Omental fat pad (tissue), 4 donors: ENCODE measurements around the gene FAM81B. TPM values are rescaled to one million over a fixed set of nuclear protein-coding genes. Genes with fewer than 3 reads are reported as not detected.

Experiments used
- ATAC-seq: fragments of 150-250 bp; one replicate; pipeline ENCODE4 v1.9.1; 2016; ENCODE audit warnings: mild to moderate bottlenecking, moderate library complexity; ENCODE audit not compliant: low FRiP score
- DNase-seq: peaks from one replicate; pipeline ENCODE4 v3.0.0-alpha.2; 2019; ENCODE audit warnings: low spot score
- total RNA-seq, 4 donors: library from RNA; depleted of rRNA; stranded (reverse); fragments of >200 nt; gene quantifications; one replicate each; pipeline ENCODE4 v1.1.0, GENCODE V29; 2016
- TF ChIP-seq, protein P1 (sequence below), 3 donors: fragments of 450-650 bp; IDR thresholded peaks; one replicate each; pipeline ENCODE4 v1.5.1; 2016 to 2017; ENCODE audit warnings: antibody characterized with exemption in 3 of 3, mild to moderate bottlenecking in 3 of 3, moderate library complexity in 2 of 3

Gene FAM81B
- total RNA-seq, 4 donors from 2014 or later: 8.8 TPM; not detected in 3

DNA sequence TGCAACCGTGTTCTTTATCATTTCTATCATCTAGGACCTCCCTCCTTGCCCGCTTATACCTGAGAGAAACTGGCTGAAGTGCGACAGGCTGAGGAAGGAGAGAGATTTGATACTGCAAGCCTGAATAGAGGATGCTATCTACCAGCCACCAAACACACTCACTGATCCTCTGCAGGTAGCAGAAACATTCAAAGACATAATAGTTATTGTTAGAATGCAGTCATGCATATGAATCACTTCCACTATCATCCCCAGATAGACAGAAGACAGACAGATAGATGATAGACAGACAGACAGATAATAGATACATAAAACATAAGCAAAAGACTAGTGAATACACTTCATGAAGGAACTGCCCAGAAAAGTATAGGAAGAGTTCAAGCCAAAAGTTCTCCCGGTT lies 32.9 kb downstream of the FAM81B start:
- TF ChIP-seq, protein P1, sequence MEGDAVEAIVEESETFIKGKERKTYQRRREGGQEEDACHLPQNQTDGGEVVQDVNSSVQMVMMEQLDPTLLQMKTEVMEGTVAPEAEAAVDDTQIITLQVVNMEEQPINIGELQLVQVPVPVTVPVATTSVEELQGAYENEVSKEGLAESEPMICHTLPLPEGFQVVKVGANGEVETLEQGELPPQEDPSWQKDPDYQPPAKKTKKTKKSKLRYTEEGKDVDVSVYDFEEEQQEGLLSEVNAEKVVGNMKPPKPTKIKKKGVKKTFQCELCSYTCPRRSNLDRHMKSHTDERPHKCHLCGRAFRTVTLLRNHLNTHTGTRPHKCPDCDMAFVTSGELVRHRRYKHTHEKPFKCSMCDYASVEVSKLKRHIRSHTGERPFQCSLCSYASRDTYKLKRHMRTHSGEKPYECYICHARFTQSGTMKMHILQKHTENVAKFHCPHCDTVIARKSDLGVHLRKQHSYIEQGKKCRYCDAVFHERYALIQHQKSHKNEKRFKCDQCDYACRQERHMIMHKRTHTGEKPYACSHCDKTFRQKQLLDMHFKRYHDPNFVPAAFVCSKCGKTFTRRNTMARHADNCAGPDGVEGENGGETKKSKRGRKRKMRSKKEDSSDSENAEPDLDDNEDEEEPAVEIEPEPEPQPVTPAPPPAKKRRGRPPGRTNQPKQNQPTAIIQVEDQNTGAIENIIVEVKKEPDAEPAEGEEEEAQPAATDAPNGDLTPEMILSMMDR (IDR thresholded peaks at IDR 0.05): no peak
- ATAC-seq (no peak), DNase-seq (no peak)

DNA sequence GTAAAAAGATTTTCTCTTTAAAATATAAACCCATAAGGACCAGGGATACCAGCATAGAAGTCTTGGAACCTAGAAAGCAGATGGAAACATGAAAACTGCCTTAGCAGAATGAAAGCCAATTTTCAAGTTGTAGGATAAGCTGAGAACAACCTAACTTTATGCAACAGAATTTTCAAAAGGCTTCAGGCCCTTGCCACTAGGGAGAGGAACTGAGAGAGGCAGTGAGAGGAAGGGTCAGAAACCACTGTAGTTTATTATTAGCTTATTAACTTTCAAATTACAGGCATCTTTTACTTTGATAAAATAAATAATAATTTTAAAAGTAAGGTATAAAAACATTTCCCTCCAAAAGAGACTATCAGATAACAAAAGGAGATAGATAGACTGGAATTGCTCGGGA lies 33.4 kb downstream of the FAM81B start:
- DNase-seq (no peak), ATAC-seq (no peak)
- TF ChIP-seq, protein P1 (IDR thresholded peaks at IDR 0.05): no peak

DNA sequence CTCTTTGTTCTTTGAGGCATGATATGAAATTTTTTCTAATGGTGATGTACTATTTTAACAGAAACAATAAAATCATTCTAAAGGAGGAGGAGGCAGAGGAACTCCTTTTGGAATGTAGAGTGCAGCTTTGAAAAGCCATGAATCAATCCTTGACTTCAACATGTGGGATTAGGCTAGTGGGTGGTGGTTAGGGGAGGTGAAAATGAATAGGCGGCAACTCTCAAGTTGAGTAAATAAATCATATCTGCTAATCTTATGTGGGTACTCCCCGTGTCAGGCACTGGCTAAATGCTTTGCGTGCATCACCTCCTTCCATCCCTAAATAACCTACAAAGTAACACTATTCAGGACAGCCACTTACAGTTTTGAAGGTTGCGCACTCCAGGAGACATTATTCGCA lies 35.1 kb downstream of the FAM81B start:
- DNase-seq: no peak
- TF ChIP-seq, protein P1 (IDR thresholded peaks at IDR 0.05): no peak
- no peak for ATAC-seq

DNA sequence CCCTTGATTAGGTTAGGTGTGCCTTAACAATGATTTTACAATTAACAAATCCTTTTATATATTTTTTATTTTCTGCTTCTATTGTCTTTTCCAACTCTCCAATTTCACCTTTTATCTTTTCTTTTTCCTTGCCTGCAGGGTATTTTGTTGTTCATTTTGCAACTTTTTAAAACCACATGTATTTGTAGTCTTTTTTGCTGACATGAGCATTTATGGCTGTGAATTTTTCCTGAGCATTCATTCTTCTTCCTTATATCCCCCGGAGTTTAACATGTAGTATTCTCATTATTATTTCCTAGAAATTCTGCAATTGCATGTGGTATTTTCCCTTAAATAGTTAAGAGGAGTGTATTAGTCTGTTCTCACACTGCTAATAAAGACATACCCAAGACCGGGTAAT lies 41.6 kb downstream of the FAM81B start:
- TF ChIP-seq, protein P1 (IDR thresholded peaks at IDR 0.05): no peak
- DNase-seq (no peak), ATAC-seq (no peak)

DNA sequence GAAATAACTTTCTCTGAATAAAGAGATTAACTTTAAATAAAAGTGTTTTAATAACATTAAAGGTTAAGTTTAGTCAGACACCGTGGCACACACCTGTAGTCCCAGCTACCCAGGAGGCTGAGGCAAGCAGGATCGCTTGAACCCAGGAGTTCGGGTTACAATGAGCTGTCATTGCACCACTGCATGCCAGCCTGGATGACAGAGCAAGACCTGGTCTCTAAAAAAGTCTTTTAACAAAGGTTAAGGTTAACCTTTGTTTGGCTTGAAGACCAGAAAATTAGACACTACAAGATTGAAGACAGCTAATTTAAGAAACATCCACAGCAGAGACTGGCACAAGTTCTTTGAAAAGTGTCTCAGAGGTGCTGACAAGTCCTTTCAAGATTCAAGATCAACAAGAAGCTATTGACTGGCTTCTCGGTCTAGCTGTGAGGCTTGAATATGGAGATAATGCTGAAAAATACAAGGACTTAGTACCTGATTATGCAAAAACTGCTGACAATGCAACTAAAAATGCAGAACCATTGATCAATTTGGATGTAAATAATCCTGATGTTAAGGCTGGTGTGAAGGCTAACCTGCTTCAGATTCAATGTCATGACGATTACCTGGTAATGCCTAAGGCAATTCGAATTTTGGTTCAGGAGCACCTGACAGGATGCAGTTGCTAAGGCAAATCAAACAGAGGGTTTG lies 48.8 kb downstream of the FAM81B start:
- DNase-seq: no peak
- ATAC-seq: no peak
- TF ChIP-seq, protein P1 (IDR thresholded peaks at IDR 0.05): no peak

DNA sequence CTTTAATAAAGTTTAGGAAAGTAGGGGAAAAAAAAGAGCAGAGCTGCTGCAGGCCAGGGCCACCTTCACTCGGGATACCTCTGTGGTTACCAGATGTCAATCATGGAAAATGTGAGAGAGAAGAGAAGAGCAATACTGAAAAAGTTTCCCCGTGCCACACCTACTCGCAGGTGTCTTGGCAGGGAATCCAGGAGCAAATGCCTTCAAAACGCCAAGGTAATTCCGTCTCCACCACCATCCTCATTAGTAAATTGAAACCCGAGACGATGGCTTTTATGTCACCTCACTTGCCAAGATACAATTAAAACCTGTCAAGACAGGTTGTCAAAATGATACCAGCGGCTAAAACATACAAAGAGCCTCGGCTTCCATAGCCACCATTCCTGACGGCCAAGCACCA lies 49.7 kb downstream of the FAM81B start:
- TF ChIP-seq, protein P1 (IDR thresholded peaks at IDR 0.05): no peak
- DNase-seq (no peak), ATAC-seq (no peak)

DNA sequence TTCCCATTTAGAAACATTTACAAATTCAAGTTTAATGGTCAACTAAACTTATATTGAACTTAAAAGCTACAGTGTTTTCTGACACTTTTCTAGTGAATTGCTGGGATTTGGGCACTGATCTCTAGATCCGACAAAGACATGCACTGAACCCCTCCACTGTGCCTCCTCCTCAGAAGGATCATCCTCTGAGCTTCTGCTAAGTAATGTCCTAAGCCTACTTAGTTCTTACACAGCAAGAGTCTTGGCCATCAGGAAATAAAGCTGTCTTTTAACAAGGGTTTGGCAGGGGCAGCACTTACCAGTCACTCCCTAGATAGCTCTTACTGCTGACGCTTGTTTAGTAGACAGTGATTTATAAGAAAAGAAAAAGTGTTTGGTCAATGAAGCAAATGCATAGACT lies 50.5 kb downstream of the FAM81B start:
- DNase-seq (no peak), ATAC-seq (no peak)
- TF ChIP-seq, protein P1 (IDR thresholded peaks at IDR 0.05): no peak
